Natural killer cell (primary cell): Measurements from ENCODE around the gene BOC. TPM values are rescaled to one million over a fixed set of nuclear protein-coding genes. Genes with fewer than 3 reads are reported as not detected.

Experiments used
- ATAC-seq, 3 donors: fragments of 150-1000 bp in 2 of 3; fragments of 200-7000 bp in 1 of 3; cut with Tn5 transposase; 1 replicate in 1 of 3; 2 replicates in 2 of 3; pipeline ENCODE4 v1.10.0; 2021; ENCODE audit warnings: mild to moderate bottlenecking in 2 of 3, moderate library complexity in 2 of 3
- DNase-seq, 2 donors: peaks; one replicate each; pipeline versions ENCODE4 v3.0.0 to v3.0.0-alpha.2; 2013 to 2021; ENCODE audit warnings: mixed read lengths in 1 of 2
- H3K27ac ChIP-seq: one replicate; pipeline ENCODE4 v1.5.1; 2013; ENCODE audit warnings: mild to moderate bottlenecking, low read length
- H3K27me3 ChIP-seq: one replicate; pipeline ENCODE4 v1.6.1; 2013; ENCODE audit warnings: low read length; ENCODE audit not compliant: control insufficient read depth, insufficient read depth
- H3K36me3 ChIP-seq: one replicate; pipeline ENCODE4 v1.6.1; 2013; ENCODE audit warnings: low read length; ENCODE audit not compliant: control insufficient read depth, insufficient read depth
- H3K4me1 ChIP-seq: one replicate; pipeline ENCODE4 v1.6.1; 2013; ENCODE audit warnings: low read length; ENCODE audit not compliant: control insufficient read depth, insufficient read depth
- H3K4me3 ChIP-seq: one replicate; pipeline ENCODE4 v1.5.1; 2013; ENCODE audit warnings: low read length
- H3K9me3 ChIP-seq: one replicate; pipeline ENCODE4 v1.6.1; 2013; ENCODE audit warnings: low read length; ENCODE audit not compliant: control insufficient read depth, insufficient read depth
- H3K27ac Mint-ChIP-seq, 2 donors: one replicate each; pipeline ENCODE4 v1.8.0; 2022; ENCODE audit warnings: mild to moderate bottlenecking in 2 of 2, mixed read lengths in 2 of 2, moderate library complexity in 1 of 2
- H3K27me3 Mint-ChIP-seq, 2 donors: one replicate each; pipeline ENCODE4 v1.8.0; 2022; ENCODE audit warnings: low read depth in 2 of 2, mixed read lengths in 2 of 2
- H3K36me3 Mint-ChIP-seq: one replicate; pipeline ENCODE4 v1.8.0; 2022; ENCODE audit warnings: mixed read lengths
- H3K4me1 Mint-ChIP-seq, 2 donors: one replicate each; pipeline ENCODE4 v1.8.0; 2022; ENCODE audit warnings: mixed read lengths in 2 of 2
- H3K4me3 Mint-ChIP-seq: one replicate; pipeline ENCODE4 v1.8.0; 2022; ENCODE audit warnings: mild to moderate bottlenecking, moderate library complexity, mixed read lengths
- H3K9me3 Mint-ChIP-seq, 2 donors: one replicate each; pipeline ENCODE4 v1.8.0; 2022; ENCODE audit warnings: mixed read lengths in 2 of 2
- CTCF ChIP-seq: fragments of 200-600 bp; IDR thresholded peaks from one replicate; pipeline ENCODE4 v1.8.0; 2022; ENCODE audit warnings: antibody characterized with exemption
- WGBS: methylation state at CpG from one replicate; pipeline ENCODE4 v1.1.7; 2013; ENCODE audit warnings: missing lambda C conversion rate; ENCODE audit not compliant: insufficient coverage; 5-methylcytosine and 5-hydroxymethylcytosine counted together
- intact Hi-C: fragments of 100-400 bp; cut with micrococcal nuclease; formaldehyde crosslinking; loops from one replicate; pipeline ENCODE4 v1.14.2; 2022
- total RNA-seq, 4 donors: library from RNA; stranded (reverse); fragments of 120-200 nt in 1 of 4; gene quantifications; one replicate each; pipeline versions ENCODE4 v1.2.3 to v1.2.4, GENCODE V29; 2013 to 2022

The BOC gene
- total RNA-seq, 3 donors from 2014 or later (not counting 1 experiment from before 2014, with no cell fraction given), result 0.10 TPM; not detected in 2

- Histone ChIP-seq H3K4me3 (no peak overlapping the region), H3K27ac (no peak overlapping the region), H3K27me3 (no peaks in the 10 kb centered on the region), H3K36me3 (no peaks in the 10 kb centered on the region), H3K4me1 (peaks cover 27% of the 10 kb centered on the region), H3K9me3 (no peaks in the 10 kb centered on the region)
- H3K27ac Mint-ChIP-seq, result peak overlapping the region in 1 of 2 donors; percentile 88
- ATAC-seq, result no peak
- no peaks in the 10 kb centered on the region for H3K36me3 Mint-ChIP-seq
- WGBS, result 56% methylated on average over 3 of the region's 4 CpGs
- H3K27me3 Mint-ChIP-seq, result peaks cover 0 to 8% of the 10 kb centered on the region in 2 donors
- no peak for TF ChIP-seq CTCF
- peaks cover 19 to 22% of the 10 kb centered on the region in 2 donors for H3K4me1 Mint-ChIP-seq
- DNase-seq, result no peak
- H3K9me3 Mint-ChIP-seq, result no peaks in the 10 kb centered on the region
- no peak overlapping the region for H3K4me3 Mint-ChIP-seq
- intact Hi-C loops, result no loop called here
These were observed 66.1 kb downstream of the BOC start for GRCh38 chr3:113277414-113277813.

GRCh38 chr3:113277941-113278598 is 66.7 kb downstream of the BOC start:
- Histone ChIP-seq H3K4me3 (no peak overlapping the region), H3K9me3 (no peaks in the 10 kb centered on the region), H3K4me1 (peaks cover 27% of the 10 kb centered on the region), H3K36me3 (no peaks in the 10 kb centered on the region), H3K27ac (peak overlapping the region; percentile 25), H3K27me3 (no peaks in the 10 kb centered on the region)
- no peak for DNase-seq
- Mint-ChIP-seq H3K36me3 (no peaks in the 10 kb centered on the region), H3K9me3 (no peaks in the 10 kb centered on the region), H3K27ac (no peak overlapping the region), H3K4me1 (peaks cover 19 to 22% of the 10 kb centered on the region in 2 donors), H3K4me3 (no peak overlapping the region), H3K27me3 (peaks cover 0 to 8% of the 10 kb centered on the region in 2 donors)
- TF ChIP-seq CTCF, result no peak
- intact Hi-C loops, result no loop called here
- WGBS, result 91% methylated on average over 17 of the region's 17 CpGs
- no peak for ATAC-seq

GRCh38 chr3:113278599-113278955 is 67.2 kb downstream of the BOC start:
- 90% methylated on average over 11 of the region's 11 CpGs for WGBS
- ATAC-seq (no peak), DNase-seq (no peak)
- Histone ChIP-seq H3K4me3 (no peak overlapping the region), H3K9me3 (no peaks in the 10 kb centered on the region), H3K4me1 (peaks cover 27% of the 10 kb centered on the region), H3K27ac (no peak overlapping the region), H3K27me3 (no peaks in the 10 kb centered on the region), H3K36me3 (no peaks in the 10 kb centered on the region)
- intact Hi-C loops, result no loop called here
- TF ChIP-seq CTCF, result no peak
- Mint-ChIP-seq H3K27me3 (peaks cover 0 to 8% of the 10 kb centered on the region in 2 donors), H3K36me3 (no peaks in the 10 kb centered on the region), H3K9me3 (no peaks in the 10 kb centered on the region), H3K27ac (no peak overlapping the region), H3K4me1 (peaks cover 19 to 22% of the 10 kb centered on the region in 2 donors), H3K4me3 (no peak overlapping the region)

- Histone ChIP-seq H3K9me3 (no peaks in the 10 kb centered on the region), H3K36me3 (no peaks in the 10 kb centered on the region), H3K27ac (no peak overlapping the region), H3K4me3 (no peak overlapping the region), H3K27me3 (no peaks in the 10 kb centered on the region), H3K4me1 (peaks cover 27% of the 10 kb centered on the region)
- no peak for TF ChIP-seq CTCF
- ATAC-seq (no peak), DNase-seq (no peak)
- peaks cover 0 to 8% of the 10 kb centered on the region in 2 donors for H3K27me3 Mint-ChIP-seq
- H3K4me3 Mint-ChIP-seq, result no peak overlapping the region
- no peak overlapping the region for H3K27ac Mint-ChIP-seq
- H3K4me1 Mint-ChIP-seq, result peaks cover 19 to 22% of the 10 kb centered on the region in 2 donors
- H3K9me3 Mint-ChIP-seq, result no peaks in the 10 kb centered on the region
- H3K36me3 Mint-ChIP-seq, result no peaks in the 10 kb centered on the region
- intact Hi-C loops, result no loop called here
- 95% methylated on average over 17 of the region's 17 CpGs for WGBS
These were observed 68.3 kb downstream of the BOC start for GRCh38 chr3:113279686-113280085.
